ENCODE data around the gene SUZ12. TPM values are rescaled to one million over a fixed set of nuclear protein-coding genes. Genes with fewer than 3 reads are reported as not detected.

SUZ12 gene
- total and polyA plus RNA-seq, 2 of the 4 experiments (the other 2 are of a cell fraction), result 12.2 to 12.3 TPM

DNA sequence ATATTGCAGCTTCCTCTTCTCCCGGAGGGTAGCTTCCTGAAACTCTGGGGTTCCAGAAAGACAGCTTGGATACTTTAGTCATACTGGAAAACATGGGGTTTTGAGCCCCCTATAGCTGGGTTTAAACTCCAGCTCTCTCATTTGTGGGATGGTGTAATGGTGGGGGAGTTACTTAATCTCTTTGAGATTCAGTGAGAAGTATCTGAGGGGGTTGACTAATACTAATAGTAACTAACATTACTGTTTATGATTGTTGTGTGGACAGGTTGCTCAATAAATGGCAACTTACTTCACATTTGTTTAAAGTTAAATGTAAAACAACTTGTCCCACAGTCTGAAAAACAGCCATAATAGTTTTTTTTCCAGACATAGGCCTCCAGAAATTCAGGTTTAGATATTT, 5.1 kb upstream of the SUZ12 start:
- CTCF ChIA-PET, result interaction anchor here (1.1 kb wide), 1 partner anchor 10 kb away, joined by 3 read pairs; no protein-coding TSS in a partner anchor
- POLR2A ChIA-PET (ENCODE audit: unreplicated experiment), result no interaction called here

More for the DNA sequence above, 5.1 kb upstream of the SUZ12 start:
- Histone ChIP-seq H2BK120ac (ENCODE audit: low read depth, low read length) (no peak overlapping the region), H3K27me3 (ENCODE audit: control insufficient read depth, insufficient read depth, low read length) (no peaks in the 10 kb centered on the region), H3K9ac (ENCODE audit: low read depth, low read length) (no peak overlapping the region), H3K4me2 (ENCODE audit: low read depth, low read length) (no peak overlapping the region), H2AFZ (replicated peaks; ENCODE audit: low read length, poor library complexity) (no peak overlapping the region), H3K23ac (ENCODE audit: low read depth, low read length) (no peak overlapping the region), H3K79me1 (ENCODE audit: low read depth in 1 of 2, low read length in 2 of 2) (no peaks in the 10 kb centered on the region), H2AK5ac (ENCODE audit: low read depth, low read length) (no peak overlapping the region), H4K8ac (ENCODE audit: low read depth in 2 of 2, low read length in 2 of 2) (no peak overlapping the region), H3K27ac (ENCODE audit: insufficient read depth, low read length) (no peak overlapping the region), H3K4me1 (ENCODE audit: control insufficient read depth, insufficient read depth, low read length) (no peaks in the 10 kb centered on the region), H3K9me1 (ENCODE audit: insufficient read depth, low read length) (no peaks in the 10 kb centered on the region), H2BK20ac (ENCODE audit: low read depth, low read length) (no peak overlapping the region), H3K4me3 (ENCODE audit: insufficient read depth, low read depth, low read length) (no peak overlapping the region), H3K14ac (replicated peaks; ENCODE audit: low read depth, low read length) (no peak overlapping the region), H2BK5ac (ENCODE audit: low read depth, low read length, poor library complexity, severe bottlenecking) (no peak overlapping the region), H4K91ac (ENCODE audit: insufficient read depth, low read depth, low read length) (no peak overlapping the region), H4K20me1 (ENCODE audit: insufficient read depth, low read length) (no peaks in the 10 kb centered on the region), H3K18ac (ENCODE audit: low read depth, low read length) (no peak overlapping the region), H2AK9ac (replicated peaks; ENCODE audit: low read depth, low read length, poor library complexity) (no peak overlapping the region), H3K9me3 (ENCODE audit: control insufficient read depth, insufficient read depth, low read length) (no peaks in the 10 kb centered on the region), H2BK15ac (ENCODE audit: low read depth, low read length) (no peak overlapping the region), H3K36me3 (ENCODE audit: control insufficient read depth, insufficient read depth, low read length) (no peaks in the 10 kb centered on the region), H3K4ac (ENCODE audit: low read depth, low read length) (no peak overlapping the region), H3K56ac (ENCODE audit: extremely low read depth, insufficient read depth, low read length) (no peak overlapping the region), H4K5ac (ENCODE audit: low read depth, low read length) (no peak overlapping the region)
- in situ Hi-C loops (cut with MboI; ENCODE audit: low sequenced_read_pairs), result no loop called here
- no CpG with 5 or more reads among the region's 1 CpG for WGBS, 2 experiments (ENCODE audit: extremely low coverage in 2 of 2, insufficient read length in 1 of 2)
- intact Hi-C loops (cut with micrococcal nuclease), result no loop called here
- dilution Hi-C loops (cut with HindIII; ENCODE audit: low sequenced_read_pairs, unreplicated experiment), result no loop called here
- peak; percentile 35; the same call in 1 of the 2 replicates for TF ChIP-seq CEBPB (IDR thresholded peaks at IDR 0.05; ENCODE audit: low read depth, low read length)
- TF ChIP-seq, protein P1, sequence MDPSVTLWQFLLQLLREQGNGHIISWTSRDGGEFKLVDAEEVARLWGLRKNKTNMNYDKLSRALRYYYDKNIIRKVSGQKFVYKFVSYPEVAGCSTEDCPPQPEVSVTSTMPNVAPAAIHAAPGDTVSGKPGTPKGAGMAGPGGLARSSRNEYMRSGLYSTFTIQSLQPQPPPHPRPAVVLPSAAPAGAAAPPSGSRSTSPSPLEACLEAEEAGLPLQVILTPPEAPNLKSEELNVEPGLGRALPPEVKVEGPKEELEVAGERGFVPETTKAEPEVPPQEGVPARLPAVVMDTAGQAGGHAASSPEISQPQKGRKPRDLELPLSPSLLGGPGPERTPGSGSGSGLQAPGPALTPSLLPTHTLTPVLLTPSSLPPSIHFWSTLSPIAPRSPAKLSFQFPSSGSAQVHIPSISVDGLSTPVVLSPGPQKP (IDR thresholded peaks at IDR 0.05; ENCODE audit: borderline replicate concordance, low read depth, low read length), result no peak
- TF ChIP-seq FOS (IDR thresholded peaks at IDR 0.05; ENCODE audit: low read depth, low read length), result no peak
- peak; percentile 10 for DNase-seq
- no TSS peak for BruUV-seq (replicated peaks)
- ATAC-seq (ENCODE audit: low read depth), result no peak

Data from IMR-90 (cell line).